ENCODE results near the gene RPUSD4.

The RPUSD4 gene

GRCh38 chr11:126176853-126177470 lies 34.5 kb downstream of the RPUSD4 start:
- DNase-seq, result no peak

DNA sequence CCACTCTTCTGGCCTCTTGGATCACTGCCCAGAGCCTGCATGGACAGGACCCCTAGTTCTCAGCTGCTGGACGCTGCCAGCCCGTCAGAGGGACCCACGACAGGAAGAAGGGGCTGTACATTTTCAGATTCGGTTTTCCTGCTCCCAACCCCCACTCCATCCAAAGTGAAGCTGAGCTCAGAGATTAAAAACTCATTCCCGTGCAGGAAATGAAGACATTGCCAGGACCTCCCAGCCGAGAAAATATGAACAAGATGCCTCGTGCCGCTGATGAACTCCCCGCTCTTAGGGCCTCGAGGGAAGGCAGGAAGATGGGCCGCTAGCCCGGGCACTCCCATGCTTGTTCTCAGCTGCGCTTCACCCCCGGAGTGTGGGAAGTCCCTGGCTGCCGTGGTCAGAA lies 36.1 kb downstream of the RPUSD4 start:
- no peak for DNase-seq

DNA sequence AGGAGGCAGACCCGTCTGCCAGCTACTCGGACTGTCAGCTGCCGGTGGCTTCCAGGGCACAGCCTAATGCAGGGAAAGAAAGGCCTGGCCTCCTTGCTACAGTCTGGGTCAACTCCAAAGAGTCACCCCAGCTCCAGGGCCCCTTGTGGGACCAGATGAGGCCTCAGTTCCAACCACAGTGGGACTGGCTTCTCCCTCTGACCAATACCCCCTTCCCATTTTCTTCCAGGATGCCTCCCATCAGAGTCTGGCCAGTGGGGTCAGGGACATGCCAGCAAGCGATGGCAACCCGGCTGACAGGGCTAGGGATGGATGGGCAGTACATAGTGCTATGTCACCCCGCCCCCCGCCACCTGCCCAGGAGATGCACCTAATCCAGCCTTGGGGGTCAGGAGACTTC lies 36.6 kb downstream of the RPUSD4 start:
- no peak for DNase-seq

- DNase-seq, result no peak
These were observed 38.2 kb downstream of the RPUSD4 start for GRCh38 chr11:126173257-126173656.

DNA sequence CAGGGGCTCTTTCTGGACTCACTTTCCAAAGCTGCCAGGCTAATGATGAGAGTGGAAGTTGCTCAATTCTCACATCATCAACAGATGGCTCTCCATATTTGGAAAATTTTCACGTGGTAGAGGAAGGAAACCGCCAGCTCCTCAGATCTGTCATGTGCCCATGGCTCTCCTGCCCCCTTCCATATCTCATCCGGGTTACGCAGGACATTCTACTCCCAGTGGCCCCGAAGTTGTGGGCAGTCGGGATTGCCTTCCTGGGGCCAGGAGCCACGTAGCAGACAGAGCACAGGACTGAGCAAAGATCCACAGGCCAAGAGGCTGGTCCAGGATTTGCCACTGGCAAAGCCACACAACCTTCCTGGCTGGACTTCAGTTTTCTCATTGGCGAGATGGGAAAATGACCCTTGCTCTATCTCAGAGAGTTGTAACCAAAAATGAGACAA lies 38.8 kb downstream of the RPUSD4 start:
- no peak for DNase-seq

- no peak for DNase-seq
These were observed 42.2 kb downstream of the RPUSD4 start for GRCh38 chr11:126169291-126169690.

GRCh38 chr11:126167488-126167887 lies 44.0 kb downstream of the RPUSD4 start:
- no peak for DNase-seq

GRCh38 chr11:126166413-126166812 lies 45.0 kb downstream of the RPUSD4 start:
- DNase-seq, result no peak

- no peak for DNase-seq
These were observed 45.7 kb downstream of the RPUSD4 start for GRCh38 chr11:126165757-126166156.

GRCh38 chr11:126165311-126165720 lies 46.1 kb downstream of the RPUSD4 start:
- no peak for DNase-seq

- DNase-seq, result no peak
These were observed 46.7 kb downstream of the RPUSD4 start for GRCh38 chr11:126164781-126165180.

GRCh38 chr11:126163779-126164178 lies 47.7 kb downstream of the RPUSD4 start:
- DNase-seq, result no peak

GRCh38 chr11:126163074-126163700 lies 48.3 kb downstream of the RPUSD4 start:
- DNase-seq, result no peak

- no peak for DNase-seq
These were observed 49.0 kb downstream of the RPUSD4 start for GRCh38 chr11:126162306-126163030.

DNA sequence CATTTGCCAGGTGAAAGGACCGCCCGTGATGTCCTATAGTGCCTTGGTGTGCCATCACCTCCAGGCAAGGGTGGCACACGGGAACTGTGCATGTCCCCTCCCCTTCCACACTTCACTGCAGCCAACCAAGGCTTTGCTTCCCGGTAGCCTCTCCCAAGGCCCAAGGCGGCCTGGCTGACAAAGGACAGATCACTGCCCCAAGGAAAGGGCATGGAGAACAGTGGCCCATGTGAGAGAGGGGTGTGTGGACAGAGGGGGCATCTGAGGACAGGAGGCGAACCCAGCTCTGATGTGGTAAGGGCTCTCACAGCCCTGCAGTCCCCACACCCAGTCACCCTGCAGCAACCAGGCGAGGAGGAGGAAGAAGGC lies 50.4 kb downstream of the RPUSD4 start:
- no peak for DNase-seq

DNA sequence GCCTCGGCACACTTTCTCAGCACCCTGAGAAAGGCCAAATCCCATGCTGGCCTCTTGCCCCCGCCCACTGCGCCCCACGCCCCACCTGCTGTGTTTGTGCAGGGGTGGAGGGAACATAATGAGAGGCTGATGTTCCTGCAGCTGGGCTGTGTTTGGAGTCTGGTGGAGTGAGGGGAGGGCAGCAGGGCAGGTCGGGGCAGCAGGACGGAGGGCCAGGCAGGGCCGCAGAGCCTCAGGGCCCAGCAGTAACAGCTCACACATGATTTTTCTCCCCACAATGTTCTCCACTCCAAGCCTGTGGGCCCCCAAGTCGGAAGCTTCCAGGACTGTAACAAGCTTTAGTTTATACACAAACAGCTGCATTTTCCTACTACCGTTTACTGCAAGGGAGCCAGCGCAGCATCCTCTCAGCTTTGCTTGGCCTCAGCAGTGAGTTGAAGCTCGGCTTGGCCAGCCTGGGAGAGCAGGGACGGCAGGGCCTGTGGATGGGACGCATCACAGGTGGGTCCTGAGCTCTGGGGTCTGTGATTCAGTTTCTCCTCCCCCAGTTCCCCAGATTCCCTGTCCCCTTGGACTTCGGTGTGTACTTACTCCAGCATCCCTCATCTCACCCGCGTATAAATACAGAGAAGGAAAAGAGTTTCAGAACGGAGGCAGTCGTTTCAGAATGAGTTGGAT lies 51.0 kb downstream of the RPUSD4 start:
- DNase-seq, result no peak

DNA sequence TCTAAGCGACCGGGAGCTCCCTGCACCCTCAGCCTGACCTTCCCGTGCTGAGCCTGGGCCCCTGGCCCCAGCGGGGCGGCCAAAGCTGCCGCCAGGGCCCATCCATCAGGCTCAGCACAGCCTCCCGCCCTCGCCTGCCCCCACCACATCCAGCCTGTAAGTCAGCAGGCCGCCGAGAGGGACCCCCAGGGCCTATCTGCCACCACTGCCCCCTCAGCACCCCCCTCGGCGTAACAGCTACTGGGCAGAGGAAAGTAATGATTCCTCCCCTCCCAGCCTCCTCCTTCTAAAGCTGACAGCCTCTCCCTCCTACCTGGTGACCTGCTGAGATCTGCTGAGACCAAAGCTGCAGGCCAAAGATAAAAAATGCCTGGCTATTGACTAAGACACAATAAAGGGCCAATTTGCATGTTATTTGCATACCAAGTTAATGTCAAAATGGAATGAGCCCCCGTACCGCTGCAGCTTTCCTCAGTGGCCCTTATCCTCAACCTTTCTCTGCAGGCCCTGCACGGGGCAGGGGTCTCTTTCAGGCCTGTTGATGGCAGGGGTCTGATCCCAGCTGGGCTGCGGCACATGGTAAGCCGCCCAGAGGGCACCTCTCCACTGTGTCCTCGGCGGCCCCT lies 51.6 kb downstream of the RPUSD4 start:
- DNase-seq, result no peak

GRCh38 chr11:126158054-126158791 lies 53.2 kb downstream of the RPUSD4 start:
- no peak for DNase-seq

DNA sequence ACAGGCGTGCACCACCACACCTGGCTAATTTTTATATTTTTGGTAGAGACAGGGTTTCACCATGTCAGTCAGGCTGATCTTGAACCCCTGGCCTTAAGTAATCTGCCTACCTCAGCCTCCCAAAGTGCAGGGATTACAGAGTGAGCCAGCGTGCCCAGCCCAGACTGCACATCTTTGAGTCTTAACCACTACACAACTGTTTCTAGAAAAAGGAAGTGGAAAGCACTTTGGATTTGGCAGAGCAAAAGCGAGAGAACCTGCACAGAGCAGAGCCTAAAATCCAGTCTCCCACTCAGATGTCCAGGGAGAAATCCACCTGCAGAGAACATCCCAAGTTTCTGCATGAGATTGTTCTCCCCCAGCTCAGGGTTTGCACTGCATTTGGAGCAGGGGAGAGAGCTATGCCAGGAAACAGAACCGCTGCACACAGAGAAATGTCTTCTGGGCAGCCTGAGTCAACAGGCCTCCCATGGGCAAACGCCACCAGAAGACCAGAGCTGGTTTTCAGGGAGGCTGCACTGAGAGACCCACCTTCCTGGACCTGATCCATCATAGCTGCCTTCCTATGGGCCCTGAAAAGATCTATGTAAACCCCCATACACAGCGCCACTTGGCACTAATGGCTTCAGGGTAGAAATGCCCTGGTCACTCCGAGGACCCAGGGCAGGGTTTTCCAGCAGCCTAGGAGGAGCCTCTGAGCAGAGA lies 54.0 kb downstream of the RPUSD4 start:
- DNase-seq, result no peak

- DNase-seq, result no peak
These were observed 54.6 kb downstream of the RPUSD4 start for GRCh38 chr11:126156814-126157213.

- DNase-seq, result no peak
These were observed 55.9 kb downstream of the RPUSD4 start for GRCh38 chr11:126155402-126156187.

Data from NCI-H2029 (cell line).